B cell (primary cell): Measurements from ENCODE around the gene ZNF423. TPM values are rescaled to one million over a fixed set of nuclear protein-coding genes. Genes with fewer than 3 reads are reported as not detected.

Experiments used
- ATAC-seq: fragments of 200-7000 bp; cut with Tn5 transposase; one replicate; pipeline ENCODE4 v1.10.0; 2021; ENCODE audit warnings: low read depth, mild to moderate bottlenecking, moderate number of reproducible peaks, moderate library complexity
- CTCF ChIA-PET: fragments of 350-600 bp; sonication (Branson Sonifier 250); formaldehyde crosslinking; loops from one replicate; lab custom pipeline; 2021; ENCODE audit warnings: antibody characterized with exemption, inconsistent platforms; lab: Charles Lee
- POLR2A ChIA-PET: fragments of 350-600 bp; sonication (Branson Sonifier 250); formaldehyde crosslinking; loops from one replicate; lab custom pipeline; 2021; ENCODE audit warnings: antibody characterized with exemption; lab: Charles Lee
- DNase-seq: peaks from one replicate; pipeline ENCODE4 v3.0.0; 2013
- H2AFZ ChIP-seq: 2 replicates; pipeline ENCODE4 v1.6.1; 2012; ENCODE audit warnings: mild to moderate bottlenecking, low read depth, low read length; ENCODE audit not compliant: insufficient read depth, poor library complexity, severe bottlenecking
- H3K27ac ChIP-seq, 2 donors: 1 replicate in 1 of 2; 2 replicates in 1 of 2; pipeline ENCODE4 v1.5.1; 2012 to 2013; ENCODE audit warnings: low read length in 2 of 2, mild to moderate bottlenecking in 2 of 2, moderate library complexity in 1 of 2
- H3K27me3 ChIP-seq, 4 experiments: fragments of 200-600 bp in 1 of 4; sonication (generic) in 1 of 4; replicated peaks in 1 of 4; 1 replicate in 2 of 4; 2 replicates in 2 of 4; pipeline versions ENCODE4 v1.6.1 to v1.7.0; 2013 to 2016; ENCODE audit warnings: low read length in 3 of 4, mild to moderate bottlenecking in 2 of 4, mixed read lengths in 1 of 4, moderate library complexity in 1 of 4; ENCODE audit not compliant: insufficient read depth in 4 of 4, control insufficient read depth in 3 of 4; ENCODE audit errors: control extremely low read depth in 1 of 4
- H3K36me3 ChIP-seq, 2 experiments: replicated peaks in 1 of 2; 1 replicate in 1 of 2; 2 replicates in 1 of 2; pipeline versions ENCODE4 v1.6.1 to v1.7.1; 2013; ENCODE audit warnings: low read length in 1 of 2; ENCODE audit not compliant: insufficient read depth in 2 of 2, control insufficient read depth in 1 of 2; ENCODE audit errors: control extremely low read depth in 1 of 2, extremely low read depth in 1 of 2
- H3K4me1 ChIP-seq, 2 donors: fragments of 200-600 bp in 1 of 2; sonication (generic) in 1 of 2; 1 replicate in 1 of 2; 2 replicates in 1 of 2; pipeline versions ENCODE4 v1.5.1 to v1.6.1; 2013 to 2017; ENCODE audit warnings: low read length in 2 of 2; ENCODE audit not compliant: control insufficient read depth in 2 of 2, insufficient read depth in 2 of 2
- H3K4me2 ChIP-seq: replicated peaks from 2 replicates; pipeline ENCODE3; 2012; ENCODE audit warnings: mild to moderate bottlenecking, low read depth, low read length; ENCODE audit not compliant: poor library complexity, severe bottlenecking
- H3K4me3 ChIP-seq, 5 experiments: fragments of 200-600 bp in 1 of 5; sonication (generic) in 1 of 5; 1 replicate in 3 of 5; 2 replicates in 2 of 5; pipeline versions ENCODE4 v1.5.1 to v1.7.0; 2011 to 2016; ENCODE audit warnings: low read length in 4 of 5, mild to moderate bottlenecking in 4 of 5, low read depth in 2 of 5, control low read depth in 1 of 5, moderate library complexity in 1 of 5; ENCODE audit not compliant: insufficient read depth in 1 of 5; ENCODE audit errors: control extremely low read depth in 1 of 5, extremely low read depth in 1 of 5
- H3K79me2 ChIP-seq: fragments of 200-600 bp; sonication (generic); one replicate; pipeline ENCODE4 v1.6.0; 2016; ENCODE audit warnings: low read length; ENCODE audit not compliant: control insufficient read depth, insufficient read depth
- H3K9ac ChIP-seq: fragments of 200-600 bp; sonication (generic); 2 replicates; pipeline ENCODE4 v1.6.1; 2017; ENCODE audit warnings: mild to moderate bottlenecking, low read length, moderate library complexity
- H3K9me3 ChIP-seq, 3 donors: one replicate each; pipeline versions ENCODE4 v1.6.1 to v1.7.1; 2013; ENCODE audit warnings: low read length in 2 of 3; ENCODE audit not compliant: control insufficient read depth in 2 of 3, insufficient read depth in 1 of 3; ENCODE audit errors: control extremely low read depth in 1 of 3
- H4K20me1 ChIP-seq: 2 replicates; pipeline ENCODE4 v1.6.0; 2012; ENCODE audit warnings: mild to moderate bottlenecking, low read length; ENCODE audit not compliant: insufficient read depth, control insufficient read depth, poor library complexity, severe bottlenecking
- H3K27ac Mint-ChIP-seq: one replicate; pipeline ENCODE4 v1.8.0; 2021; ENCODE audit warnings: mixed read lengths
- H3K27me3 Mint-ChIP-seq: one replicate; pipeline ENCODE4 v1.8.0; 2021; ENCODE audit warnings: mixed read lengths
- H3K4me1 Mint-ChIP-seq: one replicate; pipeline ENCODE4 v1.8.0; 2021; ENCODE audit warnings: mixed read lengths
- H3K4me3 Mint-ChIP-seq: one replicate; pipeline ENCODE4 v1.8.0; 2021; ENCODE audit warnings: mixed read lengths
- H3K9me3 Mint-ChIP-seq: one replicate; pipeline ENCODE4 v1.8.0; 2022; ENCODE audit warnings: mixed read lengths; ENCODE audit not compliant: insufficient read depth
- EZH2 ChIP-seq: IDR thresholded peaks from 2 replicates; pipeline ENCODE4 v1.6.1; 2012; ENCODE audit warnings: borderline replicate concordance, low read depth, mild to moderate bottlenecking, moderate library complexity, low read length; ENCODE audit not compliant: insufficient read depth, poor library complexity, severe bottlenecking
- WGBS: methylation state at CpG from one replicate; pipeline ENCODE4 v1.1.5; 2013; ENCODE audit warnings: missing lambda C conversion rate; ENCODE audit not compliant: insufficient coverage; 5-methylcytosine and 5-hydroxymethylcytosine counted together
- intact Hi-C: fragments of 100-400 bp; cut with micrococcal nuclease; formaldehyde crosslinking; loops from one replicate; pipeline ENCODE4 v1.10.0; 2022
- polyA plus RNA-seq: library from polyadenylated mRNA; depleted of rRNA; stranded (reverse); fragments of >200 nt; gene quantifications from 2 replicates; pipeline ENCODE4 v1.2.3, GENCODE V29; 2012
- total RNA-seq, 2 donors: library from RNA; stranded (reverse); fragments of 120-200 nt in 1 of 2; gene quantifications; 1 replicate in 1 of 2; 2 replicates in 1 of 2; pipeline versions ENCODE4 v1.2.3 to v1.2.4, GENCODE V29; 2013 to 2022
- TF ChIP-seq, protein P1 (sequence below): fragments of 200-600 bp; IDR thresholded peaks from one replicate; pipeline ENCODE4 v1.8.0; 2022; ENCODE audit warnings: antibody characterized with exemption, mild to moderate bottlenecking

The ZNF423 gene
- total and polyA plus RNA-seq, 2 donors (not counting 1 experiment from before 2014, with no cell fraction given): not detected

DNA sequence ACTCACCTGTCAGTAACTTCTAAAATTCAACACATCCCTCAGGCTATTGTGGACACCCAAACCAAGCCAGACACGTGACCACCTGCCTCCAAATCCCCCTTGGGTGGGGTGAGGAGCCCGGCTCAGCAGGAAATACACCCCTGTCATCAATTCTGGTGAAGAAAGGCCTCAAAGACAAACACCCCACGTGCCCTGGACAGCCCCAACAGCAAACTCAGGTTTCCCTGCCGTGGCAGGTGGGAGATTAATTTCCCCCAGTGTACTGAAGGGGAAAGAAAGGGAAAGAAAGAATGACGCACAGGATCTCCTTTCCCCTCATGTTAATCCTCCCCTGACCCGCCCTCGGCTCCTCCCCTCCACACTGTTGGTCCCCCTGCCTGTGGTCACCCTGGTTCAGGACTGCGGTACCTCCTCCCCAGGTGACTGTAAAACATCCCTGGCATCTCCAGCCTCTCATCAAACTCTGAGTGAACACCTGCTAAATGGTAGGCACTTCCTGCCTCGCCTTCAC lies 98.3 kb downstream of the ZNF423 start:
- H3K4me3 Mint-ChIP-seq: no peak overlapping the region
- peaks cover 6% of the 10 kb centered on the region for H3K4me1 Mint-ChIP-seq
- H3K27ac Mint-ChIP-seq: no peak overlapping the region
- H3K9ac ChIP-seq: no peak overlapping the region
- WGBS: 97% methylated on average over 4 of the region's 9 CpGs
- H3K9me3 ChIP-seq: peaks cover 0 to 4% (median 0%) of the 10 kb centered on the region in 3 donors
- H3K27me3 ChIP-seq: peaks cover 0 to 8% (median 1%) of the 10 kb centered on the region in 4 experiments
- no peaks in the 10 kb centered on the region for H4K20me1 ChIP-seq
- peaks cover 26% of the 10 kb centered on the region for H3K27me3 Mint-ChIP-seq
- H2AFZ ChIP-seq: no peak overlapping the region
- TF ChIP-seq, protein P1, sequence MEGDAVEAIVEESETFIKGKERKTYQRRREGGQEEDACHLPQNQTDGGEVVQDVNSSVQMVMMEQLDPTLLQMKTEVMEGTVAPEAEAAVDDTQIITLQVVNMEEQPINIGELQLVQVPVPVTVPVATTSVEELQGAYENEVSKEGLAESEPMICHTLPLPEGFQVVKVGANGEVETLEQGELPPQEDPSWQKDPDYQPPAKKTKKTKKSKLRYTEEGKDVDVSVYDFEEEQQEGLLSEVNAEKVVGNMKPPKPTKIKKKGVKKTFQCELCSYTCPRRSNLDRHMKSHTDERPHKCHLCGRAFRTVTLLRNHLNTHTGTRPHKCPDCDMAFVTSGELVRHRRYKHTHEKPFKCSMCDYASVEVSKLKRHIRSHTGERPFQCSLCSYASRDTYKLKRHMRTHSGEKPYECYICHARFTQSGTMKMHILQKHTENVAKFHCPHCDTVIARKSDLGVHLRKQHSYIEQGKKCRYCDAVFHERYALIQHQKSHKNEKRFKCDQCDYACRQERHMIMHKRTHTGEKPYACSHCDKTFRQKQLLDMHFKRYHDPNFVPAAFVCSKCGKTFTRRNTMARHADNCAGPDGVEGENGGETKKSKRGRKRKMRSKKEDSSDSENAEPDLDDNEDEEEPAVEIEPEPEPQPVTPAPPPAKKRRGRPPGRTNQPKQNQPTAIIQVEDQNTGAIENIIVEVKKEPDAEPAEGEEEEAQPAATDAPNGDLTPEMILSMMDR: no peak
- TF ChIP-seq EZH2: no peak
- no peak overlapping the region for H3K27ac ChIP-seq
- H3K4me2 ChIP-seq: no peak overlapping the region
- POLR2A ChIA-PET: no interaction called here
- peaks cover 0 to 4% of the 10 kb centered on the region in 2 donors for H3K4me1 ChIP-seq
- DNase-seq: no peak
- CTCF ChIA-PET: interaction anchor here (1.3 kb wide), 1 partner anchor 16 kb away, joined by 3 read pairs; no protein-coding TSS in a partner anchor
- no peaks in the 10 kb centered on the region for H3K36me3 ChIP-seq
- H3K79me2 ChIP-seq: no peaks in the 10 kb centered on the region
- intact Hi-C loops: no loop called here
- ATAC-seq: no peak
- H3K4me3 ChIP-seq: no peak overlapping the region
- H3K9me3 Mint-ChIP-seq: no peaks in the 10 kb centered on the region

DNA sequence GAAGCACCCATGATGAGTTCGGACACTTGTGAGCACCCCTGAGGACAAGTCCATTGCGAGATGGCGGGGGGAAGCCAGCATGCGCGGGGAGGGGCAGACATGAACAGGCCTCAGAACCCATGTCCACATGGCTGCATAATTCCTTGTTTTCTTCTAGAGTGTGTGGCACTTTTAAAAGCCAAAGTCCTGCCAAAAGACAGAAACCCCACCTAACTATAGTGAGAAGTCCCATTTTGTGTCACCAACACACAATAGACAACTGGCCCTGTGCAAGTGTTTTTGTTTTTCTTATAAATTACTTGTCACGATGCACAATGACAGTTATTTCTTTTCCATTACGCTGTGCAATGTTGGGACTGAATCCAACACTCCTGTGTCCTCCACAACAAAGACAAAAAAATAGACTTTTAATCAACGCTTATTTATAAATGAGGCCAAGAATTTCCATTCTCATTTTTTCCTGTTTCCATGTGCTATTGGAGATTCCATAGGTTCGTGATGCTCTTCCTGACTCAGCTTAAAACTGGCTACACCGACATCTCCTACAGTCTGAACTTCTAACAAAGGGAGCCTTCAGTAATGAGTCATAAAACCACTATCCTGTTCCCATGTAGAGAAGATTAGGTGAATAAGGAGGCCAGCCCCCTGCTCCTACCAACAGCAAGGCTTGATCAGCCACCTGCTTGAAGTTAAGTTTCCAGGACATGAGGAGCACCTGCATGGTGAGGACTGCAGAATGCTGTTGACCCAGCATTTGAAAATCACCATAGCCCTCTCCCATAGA lies 98.9 kb downstream of the ZNF423 start:
- H3K27ac ChIP-seq: no peak overlapping the region
- peaks cover 0 to 8% (median 1%) of the 10 kb centered on the region in 4 experiments for H3K27me3 ChIP-seq
- H2AFZ ChIP-seq: no peak overlapping the region
- no peaks in the 10 kb centered on the region for H3K79me2 ChIP-seq
- TF ChIP-seq, protein P1: no peak
- TF ChIP-seq EZH2: no peak
- ChIA-PET POLR2A (no interaction called here), CTCF (no interaction called here)
- no peaks in the 10 kb centered on the region for H4K20me1 ChIP-seq
- H3K27ac Mint-ChIP-seq: no peak overlapping the region
- H3K4me2 ChIP-seq: no peak overlapping the region
- peaks cover 0 to 4% of the 10 kb centered on the region in 2 donors for H3K4me1 ChIP-seq
- H3K27me3 Mint-ChIP-seq: peaks cover 30% of the 10 kb centered on the region
- DNase-seq (no peak), ATAC-seq (no peak)
- H3K4me3 Mint-ChIP-seq: no peak overlapping the region
- H3K9ac ChIP-seq: no peak overlapping the region
- H3K4me1 Mint-ChIP-seq: peaks cover 6% of the 10 kb centered on the region
- H3K9me3 ChIP-seq: no peaks in the 10 kb centered on the region
- intact Hi-C loops: no loop called here
- no peaks in the 10 kb centered on the region for H3K9me3 Mint-ChIP-seq
- WGBS: 92% methylated on average over 4 of the region's 10 CpGs
- no peaks in the 10 kb centered on the region for H3K36me3 ChIP-seq
- no peak overlapping the region for H3K4me3 ChIP-seq
